ENCODE measurements around the gene NRAS. TPM values are rescaled to one million over a fixed set of nuclear protein-coding genes. Genes with fewer than 3 reads are reported as not detected.

Gene NRAS
- total and polyA plus RNA-seq, 9 donors = 8.7 to 21.7 (median 16.4) TPM

- H3K9me3 ChIP-seq = no peaks in the 10 kb centered on the region
- no peaks in the 10 kb centered on the region for H3K36me3 ChIP-seq
- H3K4me1 ChIP-seq (ENCODE audit: insufficient read depth) = no peaks in the 10 kb centered on the region
- intact Hi-C loops (cut with DNase I) = no loop called here
- no peak overlapping the region for H3K27ac ChIP-seq
- H3K27me3 ChIP-seq = no peaks in the 10 kb centered on the region
- TF ChIP-seq POLR2A (IDR thresholded peaks at IDR 0.05) (no peak), EP300 (IDR thresholded peaks at IDR 0.05) (no peak), CTCF (IDR thresholded peaks at IDR 0.05) (no peak)
- no peak overlapping the region for H3K4me3 ChIP-seq
- WGBS, 3 donors = 81 to 87% (median 85%) methylated on average over 5 of the region's 5 CpGs
- DNase-seq = no peak
Measured at GRCh38 chr1:114685851-114686250, 30.7 kb downstream of the NRAS start.

- H3K36me3 ChIP-seq = no peaks in the 10 kb centered on the region
- no peaks in the 10 kb centered on the region for H3K27me3 ChIP-seq
- H3K4me3 ChIP-seq = no peak overlapping the region
- H3K4me1 ChIP-seq (ENCODE audit: insufficient read depth) = no peaks in the 10 kb centered on the region
- DNase-seq = no peak
- H3K9me3 ChIP-seq = no peaks in the 10 kb centered on the region
- intact Hi-C loops (cut with DNase I) = no loop called here
- TF ChIP-seq POLR2A (IDR thresholded peaks at IDR 0.05) (no peak), EP300 (IDR thresholded peaks at IDR 0.05) (no peak), CTCF (IDR thresholded peaks at IDR 0.05) (no peak)
- 75 to 80% (median 78%) methylated on average over 5 of the region's 5 CpGs for WGBS, 3 donors
- H3K27ac ChIP-seq = no peak overlapping the region
Measured at GRCh38 chr1:114677691-114678090, 38.9 kb downstream of the NRAS start.

- Histone ChIP-seq H3K36me3 (no peaks in the 10 kb centered on the region), H3K27me3 (no peaks in the 10 kb centered on the region), H3K27ac (no peak overlapping the region), H3K4me1 (ENCODE audit: insufficient read depth) (no peaks in the 10 kb centered on the region), H3K4me3 (no peak overlapping the region), H3K9me3 (no peaks in the 10 kb centered on the region)
- intact Hi-C loops (cut with DNase I) = no loop called here
- TF ChIP-seq POLR2A (IDR thresholded peaks at IDR 0.05) (no peak), CTCF (IDR thresholded peaks at IDR 0.05) (no peak), EP300 (IDR thresholded peaks at IDR 0.05) (no peak)
- no peak for DNase-seq
- WGBS, 3 donors = 85 to 94% (median 89%) methylated on average over 1 of the region's 1 CpG
Measured at GRCh38 chr1:114676115-114676514, 40.5 kb downstream of the NRAS start.

- Histone ChIP-seq H3K27ac (no peak overlapping the region), H3K9me3 (no peaks in the 10 kb centered on the region), H3K4me3 (no peak overlapping the region), H3K36me3 (no peaks in the 10 kb centered on the region), H3K27me3 (no peaks in the 10 kb centered on the region), H3K4me1 (ENCODE audit: insufficient read depth) (peaks cover 3% of the 10 kb centered on the region)
- intact Hi-C loops (cut with DNase I) = no loop called here
- no peak for DNase-seq
- WGBS, 3 donors = 73 to 86% (median 84%) methylated on average over 7 of the region's 7 CpGs
- TF ChIP-seq EP300 (IDR thresholded peaks at IDR 0.05) = no peak
- TF ChIP-seq CTCF (IDR thresholded peaks at IDR 0.05) = no peak
- TF ChIP-seq POLR2A (IDR thresholded peaks at IDR 0.05) = no peak
Measured at GRCh38 chr1:114671939-114672275, 44.7 kb downstream of the NRAS start.

All from ovary (tissue), 9 donors.